Natural killer cell (primary cell): ENCODE results near the gene PMM2. TPM values are rescaled to one million over a fixed set of nuclear protein-coding genes. Genes with fewer than 3 reads are reported as not detected.

ENCODE experiments used
- ATAC-seq, 3 donors: fragments of 150-1000 bp in 2 of 3; fragments of 200-7000 bp in 1 of 3; cut with Tn5 transposase; 1 replicate in 1 of 3; 2 replicates in 2 of 3; pipeline ENCODE4 v1.10.0; 2021; ENCODE audit warnings: mild to moderate bottlenecking in 2 of 3, moderate library complexity in 2 of 3
- DNase-seq, 2 donors: peaks; one replicate each; pipeline versions ENCODE4 v3.0.0 to v3.0.0-alpha.2; 2013 to 2021; ENCODE audit warnings: mixed read lengths in 1 of 2
- H3K27ac ChIP-seq: one replicate; pipeline ENCODE4 v1.5.1; 2013; ENCODE audit warnings: mild to moderate bottlenecking, low read length
- H3K27me3 ChIP-seq: one replicate; pipeline ENCODE4 v1.6.1; 2013; ENCODE audit warnings: low read length; ENCODE audit not compliant: control insufficient read depth, insufficient read depth
- H3K36me3 ChIP-seq: one replicate; pipeline ENCODE4 v1.6.1; 2013; ENCODE audit warnings: low read length; ENCODE audit not compliant: control insufficient read depth, insufficient read depth
- H3K4me1 ChIP-seq: one replicate; pipeline ENCODE4 v1.6.1; 2013; ENCODE audit warnings: low read length; ENCODE audit not compliant: control insufficient read depth, insufficient read depth
- H3K4me3 ChIP-seq: one replicate; pipeline ENCODE4 v1.5.1; 2013; ENCODE audit warnings: low read length
- H3K9me3 ChIP-seq: one replicate; pipeline ENCODE4 v1.6.1; 2013; ENCODE audit warnings: low read length; ENCODE audit not compliant: control insufficient read depth, insufficient read depth
- H3K27ac Mint-ChIP-seq, 2 donors: one replicate each; pipeline ENCODE4 v1.8.0; 2022; ENCODE audit warnings: mild to moderate bottlenecking in 2 of 2, mixed read lengths in 2 of 2, moderate library complexity in 1 of 2
- H3K27me3 Mint-ChIP-seq, 2 donors: one replicate each; pipeline ENCODE4 v1.8.0; 2022; ENCODE audit warnings: low read depth in 2 of 2, mixed read lengths in 2 of 2
- H3K36me3 Mint-ChIP-seq: one replicate; pipeline ENCODE4 v1.8.0; 2022; ENCODE audit warnings: mixed read lengths
- H3K4me1 Mint-ChIP-seq, 2 donors: one replicate each; pipeline ENCODE4 v1.8.0; 2022; ENCODE audit warnings: mixed read lengths in 2 of 2
- H3K4me3 Mint-ChIP-seq: one replicate; pipeline ENCODE4 v1.8.0; 2022; ENCODE audit warnings: mild to moderate bottlenecking, moderate library complexity, mixed read lengths
- H3K9me3 Mint-ChIP-seq, 2 donors: one replicate each; pipeline ENCODE4 v1.8.0; 2022; ENCODE audit warnings: mixed read lengths in 2 of 2
- CTCF ChIP-seq: fragments of 200-600 bp; IDR thresholded peaks from one replicate; pipeline ENCODE4 v1.8.0; 2022; ENCODE audit warnings: antibody characterized with exemption
- WGBS: methylation state at CpG from one replicate; pipeline ENCODE4 v1.1.7; 2013; ENCODE audit warnings: missing lambda C conversion rate; ENCODE audit not compliant: insufficient coverage; 5-methylcytosine and 5-hydroxymethylcytosine counted together
- intact Hi-C: fragments of 100-400 bp; cut with micrococcal nuclease; formaldehyde crosslinking; loops from one replicate; pipeline ENCODE4 v1.14.2; 2022
- total RNA-seq, 4 donors: library from RNA; stranded (reverse); fragments of 120-200 nt in 1 of 4; gene quantifications; one replicate each; pipeline versions ENCODE4 v1.2.3 to v1.2.4, GENCODE V29; 2013 to 2022

PMM2 gene
- total RNA-seq, 3 donors from 2014 or later (not counting 1 experiment from before 2014, with no cell fraction given) = 33.4 to 37.6 (median 36.4) TPM

- H3K4me1 Mint-ChIP-seq = peaks cover 14 to 22% of the 10 kb centered on the region in 2 donors
- ATAC-seq (no peak), DNase-seq (no peak)
- H3K36me3 Mint-ChIP-seq = peaks cover 9% of the 10 kb centered on the region
- Histone ChIP-seq H3K4me3 (no peak overlapping the region), H3K9me3 (no peaks in the 10 kb centered on the region), H3K4me1 (no peaks in the 10 kb centered on the region), H3K36me3 (peaks cover 26% of the 10 kb centered on the region), H3K27ac (no peak overlapping the region), H3K27me3 (no peaks in the 10 kb centered on the region)
- no peaks in the 10 kb centered on the region for H3K27me3 Mint-ChIP-seq
- WGBS = 77% methylated on average over 10 of the region's 10 CpGs
- no peak overlapping the region for H3K27ac Mint-ChIP-seq
- no peak for TF ChIP-seq CTCF
- H3K4me3 Mint-ChIP-seq = no peak overlapping the region
- H3K9me3 Mint-ChIP-seq = no peaks in the 10 kb centered on the region
- intact Hi-C loops = no loop called here
Observed at GRCh38 chr16:8818504-8819270, 21.0 kb downstream of the PMM2 start.

GRCh38 chr16:8819411-8820034 lies 21.9 kb downstream of the PMM2 start:
- intact Hi-C loops = no loop called here
- ATAC-seq = no peak
- Histone ChIP-seq H3K9me3 (no peaks in the 10 kb centered on the region), H3K4me3 (no peak overlapping the region), H3K4me1 (no peaks in the 10 kb centered on the region), H3K27ac (no peak overlapping the region), H3K36me3 (peaks cover 18% of the 10 kb centered on the region), H3K27me3 (no peaks in the 10 kb centered on the region)
- DNase-seq = no peak
- 100% methylated on average over 1 of the region's 6 CpGs for WGBS
- Mint-ChIP-seq H3K27ac (no peak overlapping the region), H3K9me3 (no peaks in the 10 kb centered on the region), H3K4me1 (peaks cover 14 to 22% of the 10 kb centered on the region in 2 donors), H3K27me3 (no peaks in the 10 kb centered on the region), H3K36me3 (peaks cover 7% of the 10 kb centered on the region), H3K4me3 (no peak overlapping the region)
- no peak for TF ChIP-seq CTCF

GRCh38 chr16:8822403-8822802 lies 24.8 kb downstream of the PMM2 start:
- ATAC-seq (no peak), DNase-seq (no peak)
- Mint-ChIP-seq H3K4me3 (no peak overlapping the region), H3K9me3 (no peaks in the 10 kb centered on the region), H3K27ac (peak overlapping the region in 1 of 2 donors; percentile 51), H3K27me3 (no peaks in the 10 kb centered on the region), H3K4me1 (peaks cover 9 to 15% of the 10 kb centered on the region in 2 donors), H3K36me3 (no peaks in the 10 kb centered on the region)
- 92% methylated on average over 3 of the region's 3 CpGs for WGBS
- no peaks in the 10 kb centered on the region for H3K27me3 ChIP-seq
- H3K36me3 ChIP-seq = peaks cover 6% of the 10 kb centered on the region
- no peak overlapping the region for H3K4me3 ChIP-seq
- TF ChIP-seq CTCF = no peak
- H3K9me3 ChIP-seq = no peaks in the 10 kb centered on the region
- H3K27ac ChIP-seq = no peak overlapping the region
- H3K4me1 ChIP-seq = no peaks in the 10 kb centered on the region
- intact Hi-C loops = no loop called here
